ENCODE results near the gene NPAP1.

- TF ChIP-seq POLR2AphosphoS5 (IDR thresholded peaks at IDR 0.05) (no peak), CTCF (IDR thresholded peaks at IDR 0.05 in 8 of 11, conservative IDR thresholded peaks at IDR 0.05 in 3 of 11) (no peak)
These were observed 16.0 kb upstream of the NPAP1 start for GRCh38 chr15:24659622-24660021.

All from spleen (tissue), 7 donors.